GM23338 (cell line): ENCODE measurements around the gene YTHDF2. TPM values are rescaled to one million over a fixed set of nuclear protein-coding genes. Genes with fewer than 3 reads are reported as not detected.

Experiments
- ATAC-seq: fragments of 200-7000 bp; cut with Tn5 transposase; 3 replicates; pipeline ENCODE4 v1.9.1; 2020
- DNase-seq: peaks from one replicate; pipeline ENCODE4 v3.0.0-alpha.2; 2015; ENCODE audit warnings: low spot score
- H2AFZ ChIP-seq: fragments of 200-600 bp; sonication (generic); 2 replicates; pipeline ENCODE4 v1.8.0; 2016; ENCODE audit warnings: antibody characterized with exemption, mild to moderate bottlenecking, moderate library complexity
- H3F3A ChIP-seq: fragments of 200-600 bp; sonication (generic); replicated peaks from 2 replicates; pipeline ENCODE4 v1.8.0; 2017; ENCODE audit warnings: antibody characterized with exemption, mixed run types, low read depth
- H3K27ac ChIP-seq: fragments of 200-600 bp; sonication (generic); 2 replicates; pipeline ENCODE4 v1.6.1; 2016; ENCODE audit warnings: low read depth
- H3K27me3 ChIP-seq: fragments of 200-600 bp; sonication (generic); 2 replicates; pipeline ENCODE4 v1.8.0; 2016; ENCODE audit warnings: mild to moderate bottlenecking, mixed run types, moderate library complexity; ENCODE audit not compliant: insufficient read depth
- H3K36me3 ChIP-seq: fragments of 200-600 bp; sonication (generic); 2 replicates; pipeline ENCODE4 v1.8.0; 2016; ENCODE audit warnings: mild to moderate bottlenecking; ENCODE audit not compliant: insufficient read depth
- H3K4me1 ChIP-seq: fragments of 200-600 bp; sonication (generic); 2 replicates; pipeline ENCODE4 v1.8.0; 2016; ENCODE audit warnings: mild to moderate bottlenecking, moderate library complexity; ENCODE audit not compliant: insufficient read depth
- H3K4me2 ChIP-seq: fragments of 200-600 bp; sonication (generic); 2 replicates; pipeline ENCODE4 v1.7.1; 2017; ENCODE audit warnings: mixed run types
- H3K4me3 ChIP-seq: fragments of 200-600 bp; sonication (generic); 2 replicates; pipeline ENCODE4 v1.6.1; 2016; ENCODE audit warnings: mixed run types
- H3K79me2 ChIP-seq: fragments of 200-600 bp; sonication (generic); replicated peaks from 2 replicates; pipeline ENCODE4 v1.8.0; 2017; ENCODE audit warnings: mild to moderate bottlenecking; ENCODE audit not compliant: insufficient read depth
- H3K9me2 ChIP-seq: fragments of 200-600 bp; sonication (generic); 2 replicates; pipeline ENCODE4 v1.8.0; 2017; ENCODE audit not compliant: insufficient read depth
- H4K20me1 ChIP-seq: fragments of 200-600 bp; sonication (generic); replicated peaks from 2 replicates; pipeline ENCODE4 v1.8.0; 2017; ENCODE audit warnings: mild to moderate bottlenecking; ENCODE audit not compliant: insufficient read depth
- H3K27ac Mint-ChIP-seq: 2 replicates; pipeline ENCODE4 v1.8.0; 2020; ENCODE audit warnings: inconsistent platforms, mild to moderate bottlenecking, moderate library complexity, mixed read lengths
- H3K27me3 Mint-ChIP-seq: 3 replicates; pipeline ENCODE4 v1.8.0; 2022; ENCODE audit warnings: low read depth, mild to moderate bottlenecking, moderate library complexity, mixed read lengths, inconsistent platforms; ENCODE audit not compliant: insufficient read depth, poor library complexity
- H3K36me3 Mint-ChIP-seq: 3 replicates; pipeline ENCODE4 v1.8.0; 2021; ENCODE audit warnings: low read depth, mild to moderate bottlenecking, inconsistent platforms, moderate library complexity, mixed read lengths
- H3K4me1 Mint-ChIP-seq: 3 replicates; pipeline ENCODE4 v1.8.0; 2020; ENCODE audit warnings: mild to moderate bottlenecking, inconsistent platforms, mixed read lengths
- H3K4me3 Mint-ChIP-seq: 3 replicates; pipeline ENCODE4 v1.8.0; 2021; ENCODE audit warnings: moderate library complexity, mild to moderate bottlenecking, inconsistent platforms, mixed read lengths
- H3K9me3 Mint-ChIP-seq: 3 replicates; pipeline ENCODE4 v1.8.0; 2020; ENCODE audit warnings: moderate library complexity, mild to moderate bottlenecking, inconsistent platforms, mixed read lengths
- EZH2phosphoT487 ChIP-seq: fragments of 200-600 bp; sonication (generic); IDR thresholded peaks from one replicate; pipeline ENCODE4 v1.8.1; 2018; ENCODE audit warnings: antibody characterized with exemption; ENCODE audit not compliant: unreplicated experiment
- JUNB ChIP-seq: IDR thresholded peaks from one replicate; pipeline ENCODE4 v1.6.1; 2016; ENCODE audit warnings: antibody characterized with exemption; ENCODE audit not compliant: unreplicated experiment
- NANOG ChIP-seq: IDR thresholded peaks from 2 replicates; pipeline ENCODE4 v1.6.1; 2016; ENCODE audit warnings: antibody characterized with exemption, borderline replicate concordance
- POLR2AphosphoS5 ChIP-seq: IDR thresholded peaks from 2 replicates; pipeline ENCODE4 v1.6.1; 2016; ENCODE audit warnings: antibody characterized with exemption, low read depth
- STAT1 ChIP-seq: IDR thresholded peaks from one replicate; pipeline ENCODE4 v1.6.1; 2016; ENCODE audit warnings: antibody characterized with exemption; ENCODE audit not compliant: unreplicated experiment
- ZNF114 ChIP-seq: fragments of 250-450 bp; sonication (Bioruptor Pico); IDR thresholded peaks from 2 replicates; pipeline ENCODE4 v1.5.0; 2020; ENCODE audit warnings: mild to moderate bottlenecking, moderate library complexity
- ZNF331 ChIP-seq: fragments of 250-450 bp; sonication (Bioruptor Pico); IDR thresholded peaks from 2 replicates; pipeline ENCODE4 v1.5.0; 2020; ENCODE audit warnings: low read depth, mild to moderate bottlenecking, moderate library complexity
- polyA plus RNA-seq: library from polyadenylated mRNA; unstranded; fragments of >200 nt; fragmentation: Nextera tagmentation; extraction: Ambion mirVana; gene quantifications from 2 replicates; pipeline ENCODE4 v1.2.1, GENCODE V29; 2016
- total RNA-seq: library from RNA; depleted of rRNA; stranded (reverse); fragments of >200 nt; shearing (Covaris generic); gene quantifications from 2 replicates; pipeline ENCODE4 v1.2.3, GENCODE V29; 2014
- TF ChIP-seq, protein P1 (sequence below): IDR thresholded peaks from 2 replicates; pipeline ENCODE4 v1.6.1; 2016; ENCODE audit warnings: antibody characterized with exemption
- TF ChIP-seq, protein P2 (sequence below): IDR thresholded peaks from one replicate; pipeline ENCODE4 v1.6.1; 2018; ENCODE audit warnings: antibody characterized with exemption; ENCODE audit not compliant: unreplicated experiment

Gene YTHDF2
- total and polyA plus RNA-seq, 2 experiments from 2014 or later, result 130 to 169 TPM

DNA sequence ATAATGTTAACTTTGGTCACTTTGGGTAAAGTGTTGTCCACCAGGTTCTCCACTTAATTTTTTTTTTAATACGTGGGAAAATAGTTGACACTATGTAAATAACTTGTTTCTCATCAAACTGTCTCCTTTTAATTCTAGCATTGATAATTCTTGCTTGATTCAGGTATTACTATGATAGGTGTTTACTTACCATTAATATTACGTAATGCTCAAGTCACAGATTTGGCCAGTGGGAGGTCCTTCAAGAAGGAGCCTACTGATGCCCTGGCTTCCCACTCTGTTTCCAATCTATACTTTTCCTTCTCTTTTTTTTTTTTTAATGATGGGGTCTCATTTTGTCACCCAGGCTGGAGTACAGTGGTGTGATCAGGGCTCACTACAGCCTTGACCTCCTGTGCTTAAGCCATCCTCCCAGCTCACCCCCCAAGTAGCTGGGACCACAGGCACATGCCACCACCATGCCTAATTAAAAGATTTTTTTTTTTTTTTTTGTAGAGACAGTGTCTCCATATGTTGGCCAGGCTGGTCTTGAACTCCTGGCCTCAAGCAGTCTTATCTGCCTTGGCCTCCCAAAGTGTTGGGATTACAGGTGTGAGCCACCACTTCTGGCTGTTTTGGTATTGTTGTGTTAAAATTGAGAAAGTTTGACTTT is 29.9 kb downstream of the YTHDF2 start (continued):
- TF ChIP-seq, protein P1, sequence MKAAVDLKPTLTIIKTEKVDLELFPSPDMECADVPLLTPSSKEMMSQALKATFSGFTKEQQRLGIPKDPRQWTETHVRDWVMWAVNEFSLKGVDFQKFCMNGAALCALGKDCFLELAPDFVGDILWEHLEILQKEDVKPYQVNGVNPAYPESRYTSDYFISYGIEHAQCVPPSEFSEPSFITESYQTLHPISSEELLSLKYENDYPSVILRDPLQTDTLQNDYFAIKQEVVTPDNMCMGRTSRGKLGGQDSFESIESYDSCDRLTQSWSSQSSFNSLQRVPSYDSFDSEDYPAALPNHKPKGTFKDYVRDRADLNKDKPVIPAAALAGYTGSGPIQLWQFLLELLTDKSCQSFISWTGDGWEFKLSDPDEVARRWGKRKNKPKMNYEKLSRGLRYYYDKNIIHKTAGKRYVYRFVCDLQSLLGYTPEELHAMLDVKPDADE, result no peak
- no peak for TF ChIP-seq JUNB
- TF ChIP-seq, protein P2, sequence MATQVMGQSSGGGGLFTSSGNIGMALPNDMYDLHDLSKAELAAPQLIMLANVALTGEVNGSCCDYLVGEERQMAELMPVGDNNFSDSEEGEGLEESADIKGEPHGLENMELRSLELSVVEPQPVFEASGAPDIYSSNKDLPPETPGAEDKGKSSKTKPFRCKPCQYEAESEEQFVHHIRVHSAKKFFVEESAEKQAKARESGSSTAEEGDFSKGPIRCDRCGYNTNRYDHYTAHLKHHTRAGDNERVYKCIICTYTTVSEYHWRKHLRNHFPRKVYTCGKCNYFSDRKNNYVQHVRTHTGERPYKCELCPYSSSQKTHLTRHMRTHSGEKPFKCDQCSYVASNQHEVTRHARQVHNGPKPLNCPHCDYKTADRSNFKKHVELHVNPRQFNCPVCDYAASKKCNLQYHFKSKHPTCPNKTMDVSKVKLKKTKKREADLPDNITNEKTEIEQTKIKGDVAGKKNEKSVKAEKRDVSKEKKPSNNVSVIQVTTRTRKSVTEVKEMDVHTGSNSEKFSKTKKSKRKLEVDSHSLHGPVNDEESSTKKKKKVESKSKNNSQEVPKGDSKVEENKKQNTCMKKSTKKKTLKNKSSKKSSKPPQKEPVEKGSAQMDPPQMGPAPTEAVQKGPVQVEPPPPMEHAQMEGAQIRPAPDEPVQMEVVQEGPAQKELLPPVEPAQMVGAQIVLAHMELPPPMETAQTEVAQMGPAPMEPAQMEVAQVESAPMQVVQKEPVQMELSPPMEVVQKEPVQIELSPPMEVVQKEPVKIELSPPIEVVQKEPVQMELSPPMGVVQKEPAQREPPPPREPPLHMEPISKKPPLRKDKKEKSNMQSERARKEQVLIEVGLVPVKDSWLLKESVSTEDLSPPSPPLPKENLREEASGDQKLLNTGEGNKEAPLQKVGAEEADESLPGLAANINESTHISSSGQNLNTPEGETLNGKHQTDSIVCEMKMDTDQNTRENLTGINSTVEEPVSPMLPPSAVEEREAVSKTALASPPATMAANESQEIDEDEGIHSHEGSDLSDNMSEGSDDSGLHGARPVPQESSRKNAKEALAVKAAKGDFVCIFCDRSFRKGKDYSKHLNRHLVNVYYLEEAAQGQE, result no peak
- TF ChIP-seq ZNF114 (CRISPR knock-in tag), result no peak
- TF ChIP-seq NANOG, result no peak
- no peak for TF ChIP-seq EZH2phosphoT487
- no peak for TF ChIP-seq POLR2AphosphoS5

DNA sequence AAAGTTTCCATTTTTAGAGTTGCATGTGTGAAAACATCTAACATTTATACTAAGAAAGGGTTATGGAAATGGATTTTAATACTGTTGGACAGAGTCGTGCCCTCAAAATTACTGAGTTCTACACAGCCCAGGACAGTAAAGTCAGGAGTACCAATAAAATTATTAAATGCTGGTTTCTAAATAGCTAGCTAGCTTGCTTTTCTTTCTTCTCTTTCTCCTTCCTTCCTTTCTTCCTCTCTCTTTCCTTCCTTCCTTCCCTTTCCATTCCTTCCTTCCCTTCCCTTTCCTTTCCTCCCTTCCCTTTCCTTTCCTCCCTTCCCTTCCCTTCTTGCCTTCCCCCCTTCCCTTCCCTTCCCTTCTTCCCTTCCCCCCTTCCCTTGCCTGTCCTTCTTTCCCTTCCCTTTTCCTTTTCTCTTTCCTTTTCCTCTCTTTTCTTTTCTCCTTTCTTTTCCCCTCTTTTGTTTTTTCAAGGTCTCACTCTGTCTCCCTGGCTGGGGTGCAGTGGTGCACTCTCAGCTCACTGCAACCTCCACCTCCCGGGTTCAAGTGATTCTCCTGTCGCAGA is 33.9 kb downstream of the YTHDF2 start:
- Mint-ChIP-seq H3K36me3 (peaks cover 46% of the 10 kb centered on the region; the same call in 2 of the 3 replicates), H3K4me3 (no peak overlapping the region), H3K27me3 (peaks cover 2% of the 10 kb centered on the region), H3K9me3 (no peaks in the 10 kb centered on the region), H3K27ac (no peak overlapping the region), H3K4me1 (peaks cover 5% of the 10 kb centered on the region)
- Histone ChIP-seq H4K20me1 (peaks cover 49% of the 10 kb centered on the region), H3K27ac (no peak overlapping the region; the same call in 1 of the 2 replicates), H3K4me2 (no peak overlapping the region), H3K4me1 (no peaks in the 10 kb centered on the region; the same call in 1 of the 2 replicates), H3F3A (peaks cover 55% of the 10 kb centered on the region), H3K27me3 (no peaks in the 10 kb centered on the region), H3K79me2 (peaks cover 44% of the 10 kb centered on the region), H3K9me2 (no peaks in the 10 kb centered on the region), H3K4me3 (no peak overlapping the region), H3K36me3 (peaks cover 26% of the 10 kb centered on the region), H2AFZ (no peak overlapping the region)
- ATAC-seq, result no peak
- no peak for DNase-seq
- TF ChIP-seq STAT1 (no peak), ZNF114 (CRISPR knock-in tag) (no peak), EZH2phosphoT487 (no peak), ZNF331 (CRISPR knock-in tag) (no peak)
- TF ChIP-seq, protein P2, result no peak
